GM12878 (cell line): ENCODE results near the gene RHOC. TPM values are rescaled to one million over a fixed set of nuclear protein-coding genes. Genes with fewer than 3 reads are reported as not detected.

Source experiments
- ATAC-seq: fragments of 200-7000 bp; cut with Tn5 transposase; 3 replicates; pipeline ENCODE4 v1.9.1; 2020; ENCODE audit warnings: mild to moderate bottlenecking, moderate library complexity
- BruUV-seq: library from RNA; stranded (reverse); fragments of 400-500 nt; replicated peaks from 2 replicates; lab custom pipeline; 2021; lab: Mats Ljungman, UMichigan
- CTCF ChIA-PET: fragments of 300-600 bp; sonication (Branson Sonifier 250); formaldehyde crosslinking; extraction: SDS; loops from one replicate; lab custom pipeline; 2021; ENCODE audit warnings: inconsistent platforms; lab: Yijun Ruan, JAX
- POLR2A ChIA-PET: fragments of 350-600 bp; formaldehyde crosslinking; extraction: SDS; loops from one replicate; lab custom pipeline; 2021; ENCODE audit warnings: inconsistent platforms; lab: Charles Lee
- RAD21 ChIA-PET: fragments of 300-600 bp; sonication (Branson Sonifier 250); formaldehyde crosslinking; loops from one replicate; lab custom pipeline; 2023; ENCODE audit warnings: antibody characterized with exemption; ENCODE audit not compliant: unreplicated experiment; lab: Charles Lee
- SMC1A ChIA-PET: fragments of 300-600 bp; sonication (Branson Sonifier 250); formaldehyde crosslinking; loops from one replicate; lab custom pipeline; 2023; ENCODE audit not compliant: unreplicated experiment, uncharacterized antibody; lab: Charles Lee
- DNase-seq: peaks from one replicate; pipeline ENCODE4 v3.0.0-alpha.2; 2011; ENCODE audit warnings: low read depth, low spot score
- FAIRE-seq: peaks from 3 replicates; lab custom pipeline; 2011; peaks lifted over from hg19 to GRCh38; lab: Jason Lieb, UNC
- H2AFZ ChIP-seq: 2 replicates; pipeline ENCODE4 v1.6.0; 2011; ENCODE audit warnings: low read depth, low read length, control low read depth; ENCODE audit not compliant: control insufficient read depth
- H3K27ac ChIP-seq: 2 replicates; pipeline ENCODE4 v1.5.1; 2011; ENCODE audit warnings: control low read depth; ENCODE audit not compliant: control insufficient read depth, insufficient read depth
- H3K27me3 ChIP-seq, 2 experiments: replicated peaks in 1 of 2; 2 replicates each; pipeline versions ENCODE4 v1.6.0 to v1.6.1; 2011; ENCODE audit warnings: low read length in 1 of 2; ENCODE audit not compliant: control insufficient read depth in 2 of 2, insufficient read depth in 2 of 2
- H3K36me3 ChIP-seq, 2 experiments: 2 replicates each; pipeline ENCODE4 v1.5.1; 2011; ENCODE audit warnings: low read length in 1 of 2; ENCODE audit not compliant: control insufficient read depth in 2 of 2, insufficient read depth in 2 of 2
- H3K4me1 ChIP-seq: 2 replicates; pipeline ENCODE4 v1.6.1; 2011; ENCODE audit warnings: mild to moderate bottlenecking, low read length, moderate library complexity, mixed read lengths; ENCODE audit not compliant: control insufficient read depth, insufficient read depth
- H3K4me2 ChIP-seq: 2 replicates; pipeline ENCODE4 v1.6.0; 2011; ENCODE audit warnings: control low read depth; ENCODE audit not compliant: control insufficient read depth, insufficient read depth
- H3K4me3 ChIP-seq: fragments of 200-600 bp; sonication (generic); 2 replicates; pipeline ENCODE4 v1.5.1; 2016
- H3K79me2 ChIP-seq: 2 replicates; pipeline ENCODE4 v1.6.0; 2011; ENCODE audit warnings: low read length; ENCODE audit not compliant: control insufficient read depth, insufficient read depth
- H3K9ac ChIP-seq: 2 replicates; pipeline ENCODE4 v1.8.0; 2011; ENCODE audit warnings: low read length, control low read depth, mixed read lengths; ENCODE audit not compliant: control insufficient read depth, insufficient read depth
- H3K9me3 ChIP-seq: replicated peaks from 3 replicates; pipeline ENCODE4 v1.5.1; 2011; ENCODE audit warnings: mild to moderate bottlenecking, low read length; ENCODE audit not compliant: control insufficient read depth, insufficient read depth
- H4K20me1 ChIP-seq: 2 replicates; pipeline ENCODE4 v1.6.0; 2011; ENCODE audit not compliant: control insufficient read depth, insufficient read depth
- CBFB ChIP-seq: IDR thresholded peaks from 2 replicates; pipeline ENCODE4 v1.6.1; 2016; ENCODE audit warnings: antibody characterized with exemption, low read depth
- CBX3 ChIP-seq: fragments of 200-600 bp; sonication (generic); IDR thresholded peaks from 2 replicates; pipeline ENCODE4 v1.6.1; 2016; ENCODE audit warnings: low read depth, borderline replicate concordance
- FOXK2 ChIP-seq: fragments of 450-650 bp; IDR thresholded peaks from 2 replicates; pipeline ENCODE4 v1.6.1; 2017; ENCODE audit warnings: mild to moderate bottlenecking, moderate library complexity
- LARP7 ChIP-seq: fragments of 450-650 bp; IDR thresholded peaks from 2 replicates; pipeline ENCODE4 v1.6.1; 2017; ENCODE audit warnings: mild to moderate bottlenecking
- MTA3 ChIP-seq: IDR thresholded peaks from 2 replicates; pipeline ENCODE4 v1.6.1; 2012; ENCODE audit warnings: low read length, inconsistent platforms, borderline replicate concordance
- MXI1 ChIP-seq: fragments of 150-350 bp; IDR thresholded peaks from 2 replicates; pipeline ENCODE4 v1.6.1; 2011; ENCODE audit warnings: low read depth, mild to moderate bottlenecking, inconsistent platforms, low read length, improper control_type of control experiment
- NFXL1 ChIP-seq: fragments of 450-650 bp; IDR thresholded peaks from 2 replicates; pipeline ENCODE4 v1.6.1; 2017; ENCODE audit warnings: antibody characterized with exemption, mild to moderate bottlenecking, borderline replicate concordance
- NFYA ChIP-seq: IDR thresholded peaks from 2 replicates; pipeline ENCODE4 v1.6.1; 2011; ENCODE audit warnings: low read depth, mild to moderate bottlenecking, low read length, improper control_type of control experiment, borderline replicate concordance
- RELA ChIP-seq: fragments of 450-650 bp; IDR thresholded peaks from 2 replicates; pipeline ENCODE4 v1.8.0; 2014; ENCODE audit warnings: borderline replicate concordance; ENCODE audit not compliant: partially characterized antibody
- ZNF24 ChIP-seq: fragments of 450-650 bp; IDR thresholded peaks from 2 replicates; pipeline ENCODE4 v1.6.1; 2017; ENCODE audit warnings: antibody characterized with exemption, mild to moderate bottlenecking
- ZSCAN29 ChIP-seq: fragments of 450-650 bp; IDR thresholded peaks from 2 replicates; pipeline ENCODE4 v1.6.1; 2017; ENCODE audit warnings: mild to moderate bottlenecking, moderate library complexity
- WGBS: methylation state at CpG from one replicate; pipeline ENCODE4 v1.1.6; 2016; ENCODE audit warnings: low lambda C conversion rate; ENCODE audit not compliant: insufficient replicate concordance, insufficient coverage; ENCODE audit errors: missing lambda C conversion rate; 5-methylcytosine and 5-hydroxymethylcytosine counted together
- in situ Hi-C: fragments of 300-500 bp; cut with MboI; formaldehyde crosslinking; loops from 9 replicates; pipeline ENCODE4 v1.14.3; 2018; ENCODE audit warnings: mixed read lengths
- intact Hi-C: fragments of 100-400 bp; cut with micrococcal nuclease; formaldehyde crosslinking; loops from one replicate; pipeline ENCODE4 v1.14.2; 2022; ENCODE audit not compliant: unreplicated experiment
- polyA plus RNA-seq, 11 experiments: library from polyadenylated mRNA; depleted of rRNA in 4 of 11; unstranded in 6 of 11; stranded (reverse) in 5 of 11; fragments of >200 nt; fragmentation: Nextera tagmentation in 4 of 11; fragmentation: Illumina TruSeq in 1 of 11; extraction: Ambion mirVana in 4 of 11; extraction: Trizol in 1 of 11; gene quantifications; 1 replicate in 1 of 11; 2 replicates in 10 of 11; pipeline versions ENCODE4 v1.2.1 to v1.2.3, GENCODE V29; 2011 to 2016; ENCODE audit warnings: inconsistent platforms in 2 of 11, missing spikeins in 2 of 11, low read depth in 1 of 11
- total RNA-seq, 4 experiments: library from RNA; depleted of rRNA in 3 of 4; stranded (reverse); fragments of >200 nt in 3 of 4; fragmentation: Illumina TruSeq in 1 of 4; extraction: Trizol in 1 of 4; gene quantifications; 2 replicates each; pipeline versions ENCODE4 v1.2.1 to v1.2.3, GENCODE V29; 2013 to 2021
- TF ChIP-seq, protein P1 (sequence below): IDR thresholded peaks from 2 replicates; pipeline ENCODE4 v1.6.1; 2011; ENCODE audit warnings: mild to moderate bottlenecking, low read depth, low read length, moderate library complexity; ENCODE audit not compliant: insufficient replicate concordance
- TF ChIP-seq, protein P2 (sequence below): IDR thresholded peaks from 2 replicates; pipeline ENCODE4 v1.6.1; 2012; ENCODE audit warnings: low read depth, low read length, improper control_type of control experiment
- TF ChIP-seq, protein P3 (sequence below): IDR thresholded peaks from 2 replicates; pipeline ENCODE4 v1.6.1; 2012; ENCODE audit warnings: low read length, inconsistent platforms

Gene RHOC
- total and polyA plus RNA-seq, 10 of the 15 experiments (the other 5 are each of a cell fraction or from before 2014, with no cell fraction given): 20.6 to 371 (median 158) TPM

DNA sequence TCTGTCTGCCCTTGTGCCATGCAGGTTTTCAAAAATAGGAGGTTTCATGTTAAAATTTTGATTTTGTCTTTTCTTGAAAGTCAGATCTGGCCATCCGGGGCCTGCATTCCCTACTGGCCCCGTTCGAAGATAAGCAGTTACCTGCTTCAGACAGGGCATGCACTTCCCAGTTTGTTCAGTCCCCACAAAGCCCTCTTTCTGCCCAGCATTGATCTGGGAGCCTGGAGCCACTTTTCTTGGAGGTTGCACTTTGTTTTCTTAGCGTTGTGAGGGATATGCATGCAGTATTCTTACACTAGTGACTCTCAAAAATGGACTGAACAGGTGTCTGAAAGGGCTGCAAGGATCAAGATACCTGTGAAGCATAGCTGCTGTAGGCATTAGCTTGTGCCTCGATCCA is 21.0 kb downstream of the RHOC start:
- Histone ChIP-seq H3K4me2 (no peak overlapping the region), H3K4me3 (no peak overlapping the region), H3K27me3 (no peaks in the 10 kb centered on the region), H3K79me2 (no peaks in the 10 kb centered on the region; the same call in 1 of the 2 replicates), H3K4me1 (peaks cover 11% of the 10 kb centered on the region; the same call in 1 of the 2 replicates), H4K20me1 (0 out of 2 replicates have a peak, but pooled peaks cover 3% of the 10 kb centered on the region), H3K9me3 (no peaks in the 10 kb centered on the region), H3K9ac (no peak overlapping the region), H3K27ac (no peak overlapping the region), H3K36me3 (peaks cover 3 to 6% of the 10 kb centered on the region in 2 experiments), H2AFZ (no peak overlapping the region)
- DNase-seq (no peak), ATAC-seq (no peak; the same call in 2 of the 3 replicates), FAIRE-seq (no peak)
- intact Hi-C loops: no loop called here
- TF ChIP-seq MTA3 (no peak), RELA (no peak), FOXK2 (no peak), ZNF24 (no peak), CBX3 (no peak), NFYA (no peak), LARP7 (no peak), NFXL1 (no peak), CBFB (no peak), MXI1 (no peak), ZSCAN29 (no peak)
- TF ChIP-seq, protein P1, sequence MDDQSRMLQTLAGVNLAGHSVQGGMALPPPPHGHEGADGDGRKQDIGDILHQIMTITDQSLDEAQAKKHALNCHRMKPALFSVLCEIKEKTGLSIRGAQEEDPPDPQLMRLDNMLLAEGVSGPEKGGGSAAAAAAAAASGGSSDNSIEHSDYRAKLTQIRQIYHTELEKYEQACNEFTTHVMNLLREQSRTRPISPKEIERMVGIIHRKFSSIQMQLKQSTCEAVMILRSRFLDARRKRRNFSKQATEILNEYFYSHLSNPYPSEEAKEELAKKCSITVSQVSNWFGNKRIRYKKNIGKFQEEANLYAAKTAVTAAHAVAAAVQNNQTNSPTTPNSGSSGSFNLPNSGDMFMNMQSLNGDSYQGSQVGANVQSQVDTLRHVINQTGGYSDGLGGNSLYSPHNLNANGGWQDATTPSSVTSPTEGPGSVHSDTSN: no peak
- TF ChIP-seq, protein P2, sequence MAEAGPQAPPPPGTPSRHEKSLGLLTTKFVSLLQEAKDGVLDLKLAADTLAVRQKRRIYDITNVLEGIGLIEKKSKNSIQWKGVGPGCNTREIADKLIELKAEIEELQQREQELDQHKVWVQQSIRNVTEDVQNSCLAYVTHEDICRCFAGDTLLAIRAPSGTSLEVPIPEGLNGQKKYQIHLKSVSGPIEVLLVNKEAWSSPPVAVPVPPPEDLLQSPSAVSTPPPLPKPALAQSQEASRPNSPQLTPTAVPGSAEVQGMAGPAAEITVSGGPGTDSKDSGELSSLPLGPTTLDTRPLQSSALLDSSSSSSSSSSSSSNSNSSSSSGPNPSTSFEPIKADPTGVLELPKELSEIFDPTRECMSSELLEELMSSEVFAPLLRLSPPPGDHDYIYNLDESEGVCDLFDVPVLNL: no peak
- TF ChIP-seq, protein P3, sequence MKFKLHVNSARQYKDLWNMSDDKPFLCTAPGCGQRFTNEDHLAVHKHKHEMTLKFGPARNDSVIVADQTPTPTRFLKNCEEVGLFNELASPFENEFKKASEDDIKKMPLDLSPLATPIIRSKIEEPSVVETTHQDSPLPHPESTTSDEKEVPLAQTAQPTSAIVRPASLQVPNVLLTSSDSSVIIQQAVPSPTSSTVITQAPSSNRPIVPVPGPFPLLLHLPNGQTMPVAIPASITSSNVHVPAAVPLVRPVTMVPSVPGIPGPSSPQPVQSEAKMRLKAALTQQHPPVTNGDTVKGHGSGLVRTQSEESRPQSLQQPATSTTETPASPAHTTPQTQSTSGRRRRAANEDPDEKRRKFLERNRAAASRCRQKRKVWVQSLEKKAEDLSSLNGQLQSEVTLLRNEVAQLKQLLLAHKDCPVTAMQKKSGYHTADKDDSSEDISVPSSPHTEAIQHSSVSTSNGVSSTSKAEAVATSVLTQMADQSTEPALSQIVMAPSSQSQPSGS: no peak
- BruUV-seq: no TSS peak
- ChIA-PET CTCF (interaction anchor here (1.2 kb wide), 1 partner anchor 18 kb away, joined by 3 read pairs; no protein-coding TSS in a partner anchor), RAD21 (interaction anchor here (2.2 kb wide), 1 partner anchor 295 kb away, joined by 5 read pairs; no protein-coding TSS in a partner anchor), SMC1A (interaction anchor here (0.8 to 1.7 kb wide), 4 partner anchors 11 to 22 kb away, joined by 4 to 7 read pairs (median 4); partner anchors contain the start of gene MOV10), POLR2A (interaction anchor here (0.6 to 1.6 kb wide), 2 partner anchors 15 to 49 kb away, joined by 3 to 4 read pairs; no protein-coding TSS in a partner anchor)
- WGBS: 77% methylated on average over 5 of the region's 5 CpGs
- in situ Hi-C loops: no loop called here
